Cardiac fibroblast (primary cell): ENCODE results near the gene GPATCH2.

Experiments used
- DNase-seq, 2 donors: peaks; one replicate each; pipeline versions ENCODE4 v3.0.0 to v3.0.0-alpha.2; 2010; ENCODE audit warnings: low read depth in 2 of 2
- H3K4me3 ChIP-seq, 2 donors: replicated peaks in 1 of 2; 1 replicate in 1 of 2; 2 replicates in 1 of 2; pipeline ENCODE4 v1.5.1; 2011; ENCODE audit warnings: low read depth in 2 of 2, low read length in 2 of 2, mild to moderate bottlenecking in 2 of 2, moderate library complexity in 1 of 2
- TF ChIP-seq, protein P1 (sequence below): IDR thresholded peaks from one replicate; pipeline ENCODE4 v1.5.1; 2011; ENCODE audit warnings: low read depth, mild to moderate bottlenecking, low read length, inconsistent platforms

Gene GPATCH2

GRCh38 chr1:217542837-217543236, 88.1 kb downstream of the GPATCH2 start:
- TF ChIP-seq, protein P1, sequence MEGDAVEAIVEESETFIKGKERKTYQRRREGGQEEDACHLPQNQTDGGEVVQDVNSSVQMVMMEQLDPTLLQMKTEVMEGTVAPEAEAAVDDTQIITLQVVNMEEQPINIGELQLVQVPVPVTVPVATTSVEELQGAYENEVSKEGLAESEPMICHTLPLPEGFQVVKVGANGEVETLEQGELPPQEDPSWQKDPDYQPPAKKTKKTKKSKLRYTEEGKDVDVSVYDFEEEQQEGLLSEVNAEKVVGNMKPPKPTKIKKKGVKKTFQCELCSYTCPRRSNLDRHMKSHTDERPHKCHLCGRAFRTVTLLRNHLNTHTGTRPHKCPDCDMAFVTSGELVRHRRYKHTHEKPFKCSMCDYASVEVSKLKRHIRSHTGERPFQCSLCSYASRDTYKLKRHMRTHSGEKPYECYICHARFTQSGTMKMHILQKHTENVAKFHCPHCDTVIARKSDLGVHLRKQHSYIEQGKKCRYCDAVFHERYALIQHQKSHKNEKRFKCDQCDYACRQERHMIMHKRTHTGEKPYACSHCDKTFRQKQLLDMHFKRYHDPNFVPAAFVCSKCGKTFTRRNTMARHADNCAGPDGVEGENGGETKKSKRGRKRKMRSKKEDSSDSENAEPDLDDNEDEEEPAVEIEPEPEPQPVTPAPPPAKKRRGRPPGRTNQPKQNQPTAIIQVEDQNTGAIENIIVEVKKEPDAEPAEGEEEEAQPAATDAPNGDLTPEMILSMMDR = no peak
- no peak for DNase-seq
- H3K4me3 ChIP-seq = no peak overlapping the region

DNA sequence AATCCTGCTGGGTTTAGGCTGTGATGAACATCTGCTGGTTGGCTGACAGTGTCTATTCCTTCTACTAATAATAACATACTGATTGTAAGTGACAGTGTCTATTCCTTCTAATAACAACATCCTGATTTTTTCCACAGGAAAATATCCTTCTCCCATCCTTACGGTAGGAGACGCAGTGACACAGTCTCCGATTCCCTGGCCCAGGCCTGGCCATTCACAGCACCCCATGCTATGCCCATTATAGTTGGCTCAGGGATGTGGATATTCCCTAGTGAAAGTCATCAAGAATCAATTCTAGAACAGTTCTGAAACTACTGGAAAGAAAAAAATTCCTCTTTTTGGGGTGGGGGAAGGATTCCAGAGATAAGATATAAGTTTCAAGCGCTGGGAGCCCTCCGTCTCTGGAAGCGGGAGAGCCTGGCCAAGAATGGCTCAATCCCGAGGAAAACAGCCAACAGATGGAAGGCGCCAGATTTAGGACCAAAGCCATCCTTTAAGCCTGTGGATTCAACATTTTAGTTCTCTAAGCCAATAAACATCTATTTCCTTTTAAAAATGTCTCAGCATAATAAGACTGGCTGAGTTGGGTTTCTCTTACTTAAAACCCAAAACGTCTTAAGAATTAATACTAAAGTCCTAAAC, 88.6 kb downstream of the GPATCH2 start:
- H3K4me3 ChIP-seq = no peak overlapping the region
- TF ChIP-seq, protein P1 = no peak
- peak in 1 of 2 donors; percentile 78 for DNase-seq

DNA sequence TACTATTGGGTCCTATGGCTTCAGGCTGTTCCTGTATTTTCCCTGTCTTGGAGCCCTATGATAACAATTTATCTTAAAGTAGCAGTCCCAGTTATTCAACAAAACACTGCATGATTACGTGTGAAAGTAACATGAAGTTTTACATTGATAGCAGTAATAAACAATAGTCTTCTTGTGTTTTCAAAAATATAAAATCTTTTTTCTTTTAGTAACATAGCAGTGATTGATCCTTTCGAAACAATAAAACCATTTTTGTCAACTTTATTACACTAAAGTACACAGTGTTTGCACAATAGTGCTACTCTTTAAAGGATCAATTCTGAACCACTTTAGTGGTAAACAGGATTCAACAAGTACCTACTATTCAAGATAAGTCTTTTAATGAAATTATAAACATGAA, 90.6 kb downstream of the GPATCH2 start:
- TF ChIP-seq, protein P1 = no peak
- H3K4me3 ChIP-seq = no peak overlapping the region
- DNase-seq = no peak

- TF ChIP-seq, protein P1 = no peak
- DNase-seq = no peak
- H3K4me3 ChIP-seq = no peak overlapping the region
Observed at GRCh38 chr1:217539510-217539909, 91.4 kb downstream of the GPATCH2 start.

DNA sequence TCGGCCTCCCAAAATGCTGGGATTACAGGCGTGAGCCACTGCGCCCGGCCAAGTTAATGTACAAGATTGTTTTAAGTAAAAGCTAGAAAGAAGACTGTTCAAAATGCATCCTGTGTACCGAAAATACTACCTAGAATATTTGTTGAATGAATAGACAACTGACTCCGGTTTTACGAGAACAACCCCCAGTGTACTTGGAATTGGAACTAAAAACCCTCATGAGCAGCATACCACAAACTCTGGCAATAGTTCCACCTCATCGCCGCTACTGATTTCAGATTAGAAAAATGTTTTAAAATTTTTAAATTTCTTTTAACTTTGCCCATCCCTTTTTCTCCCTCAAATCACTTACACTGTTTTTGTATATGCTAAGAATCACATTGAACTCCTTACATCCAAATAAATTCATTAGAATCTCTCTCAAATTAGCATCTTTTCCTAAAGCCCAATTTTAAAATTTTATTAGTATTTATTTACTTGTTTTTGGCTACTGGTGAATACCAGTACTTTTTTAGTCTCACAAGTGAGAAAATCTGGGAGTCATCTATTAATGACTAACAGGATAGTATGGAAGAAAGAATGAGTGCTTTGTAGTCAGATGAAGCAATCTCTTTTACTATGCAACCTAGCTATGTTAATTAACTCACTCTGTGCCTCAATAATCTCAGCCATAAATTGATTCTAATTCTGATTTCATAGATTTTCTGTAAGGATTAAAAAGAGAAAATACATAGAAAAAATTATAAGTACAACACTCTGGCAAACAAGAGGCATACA, 95.1 kb downstream of the GPATCH2 start:
- peak; percentile 9 to 33 for DNase-seq
- no peak overlapping the region for H3K4me3 ChIP-seq
- TF ChIP-seq, protein P1 = no peak

GRCh38 chr1:217534566-217534965, 96.3 kb downstream of the GPATCH2 start:
- peak; percentile 27 to 75 for DNase-seq
- H3K4me3 ChIP-seq = no peak overlapping the region
- TF ChIP-seq, protein P1 = no peak
